ENCODE results near the gene COL4A1. TPM values are rescaled to one million over a fixed set of nuclear protein-coding genes. Genes with fewer than 3 reads are reported as not detected.

COL4A1 gene
- total RNA-seq = 100 to 1,000 TPM; 140 to 201 TPM

DNA sequence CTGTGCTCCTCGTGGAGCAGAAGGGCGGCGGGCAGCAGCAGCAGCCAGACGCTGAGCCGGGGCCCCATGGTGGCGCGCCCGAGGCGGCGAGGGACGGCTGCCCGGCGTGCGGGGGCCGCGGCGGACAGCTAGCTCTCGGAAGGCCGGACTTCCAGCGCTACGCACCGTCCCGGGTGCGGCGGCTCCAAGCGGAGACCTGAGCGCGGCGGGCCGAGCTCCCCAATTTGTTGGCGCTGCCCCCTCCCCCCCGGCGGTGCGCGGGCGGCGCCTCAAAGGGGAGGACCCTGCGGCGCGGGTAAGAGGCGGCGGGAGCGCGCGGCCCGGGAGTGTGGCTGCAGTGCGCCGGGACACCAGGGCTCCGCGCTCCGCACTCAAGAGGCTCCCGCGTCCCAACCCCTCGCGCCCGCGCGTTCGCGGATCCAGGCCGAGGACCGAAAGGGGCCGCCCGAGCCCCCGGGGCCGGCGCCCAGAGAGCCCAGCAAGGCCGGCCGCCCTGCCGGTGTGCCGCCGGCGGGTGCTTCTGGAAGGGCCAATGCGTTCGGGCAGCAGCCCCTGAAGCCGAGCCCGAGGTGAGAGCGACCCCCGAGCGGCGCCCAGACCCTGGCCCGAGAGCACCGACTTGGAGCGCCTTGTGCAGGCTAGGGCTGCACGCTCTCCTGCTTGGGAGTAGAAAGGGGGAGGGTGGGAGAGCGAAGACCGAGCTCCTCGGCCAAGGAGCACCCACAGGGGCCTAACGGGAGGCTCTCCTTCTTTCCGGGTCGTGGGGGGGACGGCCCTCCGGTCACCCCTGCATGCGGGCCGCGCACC, at the start of gene COL4A1, which contains the start of gene COL4A2:
TSS of gene COL4A1 (minus strand) at position 198 of the 807 bp plus-strand sequence. CDS start at position 68, 130 bp downstream.
TSS of gene COL4A2 (plus strand) at position 325 of the 807 bp plus-strand sequence. CDS start 620 bp downstream, outside the sequence.
- no peaks in the 10 kb centered on the region for H3K27me3 ChIP-seq
- peaks cover 0 to 64% of the 10 kb centered on the region in 2 donors for H3K4me1 ChIP-seq

DNA sequence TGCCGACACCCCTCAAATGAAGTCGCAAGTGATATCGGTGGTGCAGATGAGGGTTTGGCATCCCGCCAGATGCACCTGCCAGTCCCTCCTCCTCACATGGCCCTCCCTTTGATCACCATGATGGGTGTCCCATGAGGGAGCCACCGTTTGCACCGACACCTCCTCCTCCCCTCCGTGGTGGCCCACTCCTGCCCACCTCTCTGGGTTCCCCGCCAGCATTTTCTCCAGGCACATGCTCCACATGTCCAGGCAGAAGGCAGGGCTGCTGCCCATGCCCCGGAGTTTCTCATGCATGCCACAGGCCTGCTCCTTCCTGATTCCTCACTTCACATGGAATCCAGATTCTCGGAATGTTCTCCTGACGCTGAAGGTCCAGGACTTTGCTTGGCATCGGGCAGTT, 49.4 kb upstream of the COL4A1 start:
- H3K27ac ChIP-seq = no peak overlapping the region
- no peaks in the 10 kb centered on the region for H3K9me3 ChIP-seq
- TF ChIP-seq, protein P1, sequence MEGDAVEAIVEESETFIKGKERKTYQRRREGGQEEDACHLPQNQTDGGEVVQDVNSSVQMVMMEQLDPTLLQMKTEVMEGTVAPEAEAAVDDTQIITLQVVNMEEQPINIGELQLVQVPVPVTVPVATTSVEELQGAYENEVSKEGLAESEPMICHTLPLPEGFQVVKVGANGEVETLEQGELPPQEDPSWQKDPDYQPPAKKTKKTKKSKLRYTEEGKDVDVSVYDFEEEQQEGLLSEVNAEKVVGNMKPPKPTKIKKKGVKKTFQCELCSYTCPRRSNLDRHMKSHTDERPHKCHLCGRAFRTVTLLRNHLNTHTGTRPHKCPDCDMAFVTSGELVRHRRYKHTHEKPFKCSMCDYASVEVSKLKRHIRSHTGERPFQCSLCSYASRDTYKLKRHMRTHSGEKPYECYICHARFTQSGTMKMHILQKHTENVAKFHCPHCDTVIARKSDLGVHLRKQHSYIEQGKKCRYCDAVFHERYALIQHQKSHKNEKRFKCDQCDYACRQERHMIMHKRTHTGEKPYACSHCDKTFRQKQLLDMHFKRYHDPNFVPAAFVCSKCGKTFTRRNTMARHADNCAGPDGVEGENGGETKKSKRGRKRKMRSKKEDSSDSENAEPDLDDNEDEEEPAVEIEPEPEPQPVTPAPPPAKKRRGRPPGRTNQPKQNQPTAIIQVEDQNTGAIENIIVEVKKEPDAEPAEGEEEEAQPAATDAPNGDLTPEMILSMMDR (IDR thresholded peaks at IDR 0.05) = no peak
- peaks cover 14% of the 10 kb centered on the region for H3K36me3 ChIP-seq
- H3K4me1 ChIP-seq = peaks cover 0 to 42% of the 10 kb centered on the region in 2 donors
- no peak overlapping the region for H3K4me3 ChIP-seq
- no peak for DNase-seq (ENCODE audit: low spot score)
- no peaks in the 10 kb centered on the region for H3K27me3 ChIP-seq

More for the DNA sequence above, at the start of gene COL4A1, which contains the start of gene COL4A2:
- DNase-seq (ENCODE audit: low spot score) = peak; percentile 76
- Histone ChIP-seq H3K36me3 (peaks cover 9% of the 10 kb centered on the region), H3K27ac (peak within 1 kb of the TSS; percentile 97 to 99), H3K9me3 (no peaks in the 10 kb centered on the region), H3K4me3 (peak within 1 kb of the TSS; percentile 90 to 96)
- TF ChIP-seq, protein P1 (IDR thresholded peaks at IDR 0.05) = no peak

DNA sequence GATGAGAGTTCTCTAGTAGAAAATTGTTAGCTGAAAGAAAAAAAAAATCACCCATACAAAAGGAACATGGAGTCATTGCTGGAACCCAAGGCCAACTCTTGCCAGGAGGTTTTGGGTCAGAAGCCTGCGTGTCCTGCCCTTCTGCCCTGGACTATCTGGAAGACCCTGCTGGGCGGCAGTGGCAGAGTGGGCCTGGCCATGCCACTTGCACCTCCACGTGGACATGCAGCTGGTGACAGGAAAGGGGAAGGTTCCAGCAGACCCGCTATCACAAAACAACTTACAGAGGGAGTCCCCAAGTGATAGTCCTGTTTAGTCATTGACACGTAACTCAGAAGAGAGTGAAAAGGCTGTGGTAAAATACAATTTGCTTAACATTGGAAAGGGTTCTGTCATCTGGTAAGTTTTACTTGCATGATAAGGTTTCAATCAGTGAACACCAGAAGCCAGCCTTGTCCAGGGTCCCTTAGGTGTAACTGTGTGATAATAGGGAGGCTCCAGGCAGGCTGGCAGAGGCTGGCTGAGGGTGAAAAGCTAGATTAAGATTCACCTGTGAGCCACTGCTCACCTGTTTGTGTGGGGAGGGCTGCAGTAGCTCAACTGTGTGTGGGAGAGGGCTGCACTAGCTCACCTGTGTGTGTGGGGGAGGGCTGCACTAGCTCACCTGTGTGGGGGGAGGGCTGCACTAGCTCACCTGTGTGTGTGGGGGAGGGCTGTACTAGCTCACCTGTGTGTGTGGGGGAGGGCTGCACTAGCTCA, 47.9 kb upstream of the COL4A1 start:
- H3K4me1 ChIP-seq = peaks cover 0 to 42% of the 10 kb centered on the region in 2 donors
- TF ChIP-seq, protein P1 (IDR thresholded peaks at IDR 0.05) = no peak
- no peak overlapping the region for H3K4me3 ChIP-seq
- no peaks in the 10 kb centered on the region for H3K9me3 ChIP-seq
- H3K27me3 ChIP-seq = no peaks in the 10 kb centered on the region
- DNase-seq (ENCODE audit: low spot score) = no peak
- peaks cover 14% of the 10 kb centered on the region for H3K36me3 ChIP-seq
- H3K27ac ChIP-seq = no peak overlapping the region

DNA sequence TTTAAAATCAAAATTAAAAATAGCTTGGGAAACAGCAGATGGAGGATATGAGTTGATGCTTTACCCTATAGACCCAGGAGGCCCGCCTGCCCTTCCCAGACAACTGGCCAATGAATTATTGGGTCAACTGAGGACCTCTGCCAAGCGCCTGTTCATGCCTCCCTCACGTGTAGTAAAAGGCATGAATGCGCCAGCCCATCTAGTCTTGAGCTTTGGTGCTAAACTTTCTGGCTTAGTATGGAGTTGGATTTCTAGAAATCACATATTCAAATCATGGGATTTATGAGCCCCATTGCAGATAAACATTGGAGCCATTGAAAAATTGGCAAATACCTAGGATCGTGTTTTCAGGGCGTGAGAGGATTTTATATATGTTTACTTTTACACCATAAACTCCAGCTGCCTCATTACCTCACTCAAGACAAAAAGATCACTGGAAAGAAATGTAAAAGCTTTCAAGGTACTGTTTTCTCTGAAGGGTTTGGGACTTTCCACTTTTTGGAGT, 47.2 kb upstream of the COL4A1 start:
- H3K36me3 ChIP-seq = peaks cover 14% of the 10 kb centered on the region
- TF ChIP-seq, protein P1 (IDR thresholded peaks at IDR 0.05) = no peak
- H3K27ac ChIP-seq = no peak overlapping the region
- H3K4me1 ChIP-seq = peaks cover 0 to 43% of the 10 kb centered on the region in 2 donors
- H3K27me3 ChIP-seq = no peaks in the 10 kb centered on the region
- DNase-seq (ENCODE audit: low spot score) = no peak
- H3K4me3 ChIP-seq = no peak overlapping the region
- no peaks in the 10 kb centered on the region for H3K9me3 ChIP-seq

DNA sequence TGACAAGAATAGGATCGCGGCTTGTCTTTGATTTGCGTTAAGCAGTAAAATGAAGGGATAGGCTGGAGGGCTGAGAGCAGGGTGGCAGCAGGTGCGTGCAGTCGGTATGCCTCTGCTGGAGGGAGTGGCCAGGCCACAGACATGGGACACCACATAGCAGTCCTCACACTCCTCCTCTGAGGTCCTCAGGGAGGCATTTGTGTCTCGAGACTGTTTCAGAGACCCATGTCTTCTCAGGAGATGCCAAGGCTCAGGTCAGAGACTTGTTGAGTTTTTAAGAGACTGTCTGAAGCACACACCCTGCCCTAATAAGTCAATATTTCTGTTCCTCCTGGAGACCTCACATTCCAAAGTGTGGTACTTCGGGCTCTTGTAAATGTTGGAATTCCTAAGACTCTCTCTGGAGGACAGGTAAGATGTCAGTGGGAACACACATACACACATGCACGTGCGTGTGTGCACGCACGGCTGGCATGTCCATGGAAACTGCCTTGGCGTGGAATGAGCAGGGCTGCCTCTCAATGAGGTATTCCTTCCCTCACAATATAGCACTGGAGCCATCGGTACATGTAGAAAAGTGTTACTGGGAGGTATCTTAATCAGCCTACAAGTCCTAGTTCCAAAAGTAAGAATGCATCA, 46.5 kb upstream of the COL4A1 start:
- TF ChIP-seq, protein P1 (IDR thresholded peaks at IDR 0.05) = no peak
- Histone ChIP-seq H3K9me3 (no peaks in the 10 kb centered on the region), H3K27me3 (no peaks in the 10 kb centered on the region), H3K27ac (no peak overlapping the region), H3K36me3 (peaks cover 11% of the 10 kb centered on the region), H3K4me3 (no peak overlapping the region), H3K4me1 (peaks cover 0 to 50% of the 10 kb centered on the region in 2 donors)
- DNase-seq (ENCODE audit: low spot score) = no peak

All from right atrium auricular region (tissue), 2 donors.